Stomach (tissue), 4 donors: ENCODE results near the gene SHMT2.
A peak's percentile ranks its signal among the peaks of the same experiment; 100 is the strongest.

Source experiments
- EP300 ChIP-seq: sonication (generic); formaldehyde crosslinking; IDR thresholded peaks from one replicate; pipeline ENCODE4 v1.6.1; 2017; ENCODE audit warnings: antibody characterized with exemption
- POLR2A ChIP-seq, 4 donors: fragments of 450-650 bp; IDR thresholded peaks; one replicate each; pipeline ENCODE4 v1.6.1; 2016; ENCODE audit warnings: antibody characterized with exemption in 4 of 4, control low read depth in 2 of 4, mild to moderate bottlenecking in 1 of 4, moderate library complexity in 1 of 4
- POLR2AphosphoS5 ChIP-seq, 3 donors: sonication (generic); formaldehyde crosslinking; IDR thresholded peaks; one replicate each; pipeline ENCODE4 v1.6.1; 2016; ENCODE audit warnings: antibody characterized with exemption in 3 of 3
- TF ChIP-seq, protein P1 (sequence below), 7 experiments: fragments of 450-650 bp in 4 of 7; fragments of 200-600 bp in 3 of 7; sonication (generic) in 3 of 7; IDR thresholded peaks; one replicate each; pipeline ENCODE4 v1.5.1; 2016 to 2019; ENCODE audit warnings: antibody characterized with exemption in 7 of 7, control low read depth in 2 of 7, mild to moderate bottlenecking in 1 of 7

DNA sequence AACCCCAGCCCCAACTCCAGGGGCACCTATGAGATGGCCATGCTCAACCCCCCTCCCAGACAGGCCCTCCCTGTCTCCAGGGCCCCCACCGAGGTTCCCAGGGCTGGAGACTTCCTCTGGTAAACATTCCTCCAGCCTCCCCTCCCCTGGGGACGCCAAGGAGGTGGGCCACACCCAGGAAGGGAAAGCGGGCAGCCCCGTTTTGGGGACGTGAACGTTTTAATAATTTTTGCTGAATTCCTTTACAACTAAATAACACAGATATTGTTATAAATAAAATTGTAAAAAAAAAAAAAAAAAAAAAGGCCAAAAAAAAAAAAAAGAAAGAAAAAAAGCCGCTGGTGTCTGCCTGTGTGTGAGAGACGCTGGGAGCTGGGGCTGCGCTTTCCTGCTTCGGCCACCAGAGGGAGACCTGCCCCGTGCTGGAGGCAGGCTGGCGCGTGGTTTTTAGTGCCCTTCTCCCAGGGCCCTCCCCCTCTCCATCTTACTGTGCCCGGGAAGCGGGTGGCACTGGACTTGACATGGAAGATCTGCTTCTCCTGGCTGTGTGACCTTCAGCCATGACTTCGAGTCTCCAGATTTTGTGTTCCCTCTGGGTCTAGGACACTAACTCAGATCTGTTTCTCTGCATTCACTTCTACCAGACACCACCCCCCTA is 16.3 kb upstream of the SHMT2 start:
- TF ChIP-seq POLR2A (IDR thresholded peaks at IDR 0.05) (no peak), POLR2AphosphoS5 (IDR thresholded peaks at IDR 0.05) (peak in 1 of 3 donors; percentile 62), EP300 (no peak)
- TF ChIP-seq, protein P1, sequence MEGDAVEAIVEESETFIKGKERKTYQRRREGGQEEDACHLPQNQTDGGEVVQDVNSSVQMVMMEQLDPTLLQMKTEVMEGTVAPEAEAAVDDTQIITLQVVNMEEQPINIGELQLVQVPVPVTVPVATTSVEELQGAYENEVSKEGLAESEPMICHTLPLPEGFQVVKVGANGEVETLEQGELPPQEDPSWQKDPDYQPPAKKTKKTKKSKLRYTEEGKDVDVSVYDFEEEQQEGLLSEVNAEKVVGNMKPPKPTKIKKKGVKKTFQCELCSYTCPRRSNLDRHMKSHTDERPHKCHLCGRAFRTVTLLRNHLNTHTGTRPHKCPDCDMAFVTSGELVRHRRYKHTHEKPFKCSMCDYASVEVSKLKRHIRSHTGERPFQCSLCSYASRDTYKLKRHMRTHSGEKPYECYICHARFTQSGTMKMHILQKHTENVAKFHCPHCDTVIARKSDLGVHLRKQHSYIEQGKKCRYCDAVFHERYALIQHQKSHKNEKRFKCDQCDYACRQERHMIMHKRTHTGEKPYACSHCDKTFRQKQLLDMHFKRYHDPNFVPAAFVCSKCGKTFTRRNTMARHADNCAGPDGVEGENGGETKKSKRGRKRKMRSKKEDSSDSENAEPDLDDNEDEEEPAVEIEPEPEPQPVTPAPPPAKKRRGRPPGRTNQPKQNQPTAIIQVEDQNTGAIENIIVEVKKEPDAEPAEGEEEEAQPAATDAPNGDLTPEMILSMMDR (IDR thresholded peaks at IDR 0.05): peak in 6 of 7 experiments; percentile 69 to 99 (median 94)
